MM.1S (cell line): ENCODE results near the gene GPR89B.

Experiments used
- EZH2 ChIP-seq: fragments of 300-600 bp; sonication (generic); optimal IDR thresholded peaks from 2 replicates; pipeline ENCODE3; 2017; ENCODE audit warnings: low read depth, mild to moderate bottlenecking, antibody characterized with exemption, low read length, mixed read lengths
- TF ChIP-seq, protein P1 (sequence below): fragments of 300-600 bp; sonication (generic); IDR thresholded peaks from 2 replicates; pipeline ENCODE4 v1.5.1; 2016; ENCODE audit warnings: antibody characterized with exemption, low read length, mixed read lengths

DNA sequence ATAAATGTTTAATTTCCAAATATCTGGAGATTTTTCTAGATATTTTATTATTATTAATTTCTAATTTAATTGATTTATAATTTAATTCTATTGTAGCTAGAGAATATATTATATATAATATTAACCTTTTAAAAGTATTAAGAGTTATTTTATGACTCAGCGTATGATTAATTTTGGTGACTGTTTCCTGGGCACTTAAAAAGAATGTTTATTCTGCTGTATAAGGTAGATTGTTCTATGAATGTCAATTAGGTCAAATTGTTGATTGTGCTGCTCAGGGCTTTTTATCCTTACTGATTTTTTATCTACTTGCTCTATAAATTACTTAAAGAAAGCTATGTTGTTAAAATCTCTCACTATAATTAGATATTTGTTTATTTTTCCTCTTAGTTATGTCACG, 45.7 kb upstream of the GPR89B start:
- TF ChIP-seq, protein P1, sequence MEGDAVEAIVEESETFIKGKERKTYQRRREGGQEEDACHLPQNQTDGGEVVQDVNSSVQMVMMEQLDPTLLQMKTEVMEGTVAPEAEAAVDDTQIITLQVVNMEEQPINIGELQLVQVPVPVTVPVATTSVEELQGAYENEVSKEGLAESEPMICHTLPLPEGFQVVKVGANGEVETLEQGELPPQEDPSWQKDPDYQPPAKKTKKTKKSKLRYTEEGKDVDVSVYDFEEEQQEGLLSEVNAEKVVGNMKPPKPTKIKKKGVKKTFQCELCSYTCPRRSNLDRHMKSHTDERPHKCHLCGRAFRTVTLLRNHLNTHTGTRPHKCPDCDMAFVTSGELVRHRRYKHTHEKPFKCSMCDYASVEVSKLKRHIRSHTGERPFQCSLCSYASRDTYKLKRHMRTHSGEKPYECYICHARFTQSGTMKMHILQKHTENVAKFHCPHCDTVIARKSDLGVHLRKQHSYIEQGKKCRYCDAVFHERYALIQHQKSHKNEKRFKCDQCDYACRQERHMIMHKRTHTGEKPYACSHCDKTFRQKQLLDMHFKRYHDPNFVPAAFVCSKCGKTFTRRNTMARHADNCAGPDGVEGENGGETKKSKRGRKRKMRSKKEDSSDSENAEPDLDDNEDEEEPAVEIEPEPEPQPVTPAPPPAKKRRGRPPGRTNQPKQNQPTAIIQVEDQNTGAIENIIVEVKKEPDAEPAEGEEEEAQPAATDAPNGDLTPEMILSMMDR: no peak
- TF ChIP-seq EZH2: no peak
